Measurements from ENCODE around the gene ABHD2. TPM values are rescaled to one million over a fixed set of nuclear protein-coding genes. Genes with fewer than 3 reads are reported as not detected.

ABHD2 gene
- total and polyA plus RNA-seq, 12 donors, result 5.6 to 316 (median 135) TPM

DNA sequence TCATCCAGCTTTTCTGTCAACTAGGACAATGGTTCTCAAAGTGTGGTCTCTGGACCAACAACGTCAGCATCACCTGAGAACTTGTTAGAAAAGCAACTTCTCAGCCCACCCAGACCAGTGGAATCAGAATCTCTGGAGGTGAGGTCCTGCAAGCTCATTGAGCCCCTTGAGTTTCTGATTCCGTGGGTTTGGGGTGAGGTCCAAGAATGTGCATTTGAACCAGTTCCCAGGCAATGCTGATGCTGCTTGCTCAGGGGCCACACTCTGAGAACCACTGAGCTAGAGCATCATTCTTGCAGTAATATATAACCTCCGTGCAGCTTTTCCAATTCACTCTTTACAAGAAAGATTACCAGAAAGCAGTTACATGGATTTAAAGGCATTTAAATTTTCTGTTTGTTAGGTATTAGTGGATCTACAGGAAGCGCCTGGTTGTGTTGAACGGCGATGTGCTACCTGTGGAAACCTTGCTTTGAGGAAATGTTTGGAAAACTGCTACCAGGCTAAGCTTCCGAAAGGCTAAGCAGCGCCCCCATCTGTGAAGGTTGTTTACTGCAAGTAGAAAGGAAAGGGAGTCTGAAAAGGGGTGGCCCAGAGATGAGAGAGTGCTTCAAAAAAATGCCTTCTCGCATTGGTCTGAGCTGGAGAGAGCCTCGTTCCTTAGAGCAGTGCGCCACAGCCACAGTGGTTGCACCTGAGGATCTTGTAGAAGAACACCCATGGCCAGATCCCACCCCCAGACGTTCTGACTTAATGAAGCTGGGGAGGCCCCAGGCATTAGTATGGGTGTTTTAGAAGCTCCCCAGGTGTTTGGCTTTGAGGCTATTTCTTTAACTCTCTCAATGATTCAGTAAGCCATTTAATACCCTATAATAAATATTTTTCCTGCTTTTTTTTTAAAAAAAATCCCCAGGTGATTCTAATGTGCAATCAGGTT is 83.1 kb downstream of the ABHD2 start:
- H3K4me1 ChIP-seq (replicated peaks in 1 of 2), result peaks cover 14 to 31% of the 10 kb centered on the region in 2 donors
- intact Hi-C loops (cut with DNase I), result loop anchor here in 1 of 2 donors (10.0 kb wide), 1 partner anchor 87 kb away; the partner anchor contains the start of gene ABHD2
- H3K27ac ChIP-seq, result no peak overlapping the region
- H3K36me3 ChIP-seq (replicated peaks in 1 of 2), result peaks cover 0 to 7% of the 10 kb centered on the region in 2 donors
- WGBS, 4 donors, result 60 to 66% (median 63%) methylated on average over 12 of the region's 12 CpGs
- TF ChIP-seq, protein P1, sequence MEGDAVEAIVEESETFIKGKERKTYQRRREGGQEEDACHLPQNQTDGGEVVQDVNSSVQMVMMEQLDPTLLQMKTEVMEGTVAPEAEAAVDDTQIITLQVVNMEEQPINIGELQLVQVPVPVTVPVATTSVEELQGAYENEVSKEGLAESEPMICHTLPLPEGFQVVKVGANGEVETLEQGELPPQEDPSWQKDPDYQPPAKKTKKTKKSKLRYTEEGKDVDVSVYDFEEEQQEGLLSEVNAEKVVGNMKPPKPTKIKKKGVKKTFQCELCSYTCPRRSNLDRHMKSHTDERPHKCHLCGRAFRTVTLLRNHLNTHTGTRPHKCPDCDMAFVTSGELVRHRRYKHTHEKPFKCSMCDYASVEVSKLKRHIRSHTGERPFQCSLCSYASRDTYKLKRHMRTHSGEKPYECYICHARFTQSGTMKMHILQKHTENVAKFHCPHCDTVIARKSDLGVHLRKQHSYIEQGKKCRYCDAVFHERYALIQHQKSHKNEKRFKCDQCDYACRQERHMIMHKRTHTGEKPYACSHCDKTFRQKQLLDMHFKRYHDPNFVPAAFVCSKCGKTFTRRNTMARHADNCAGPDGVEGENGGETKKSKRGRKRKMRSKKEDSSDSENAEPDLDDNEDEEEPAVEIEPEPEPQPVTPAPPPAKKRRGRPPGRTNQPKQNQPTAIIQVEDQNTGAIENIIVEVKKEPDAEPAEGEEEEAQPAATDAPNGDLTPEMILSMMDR (IDR thresholded peaks at IDR 0.05), result peak; percentile 54 to 72 (median 64)
- TF ChIP-seq POLR2A (IDR thresholded peaks at IDR 0.05), result no peak
- DNase-seq, result peak; percentile 33 to 79 (median 61)
- no peaks in the 10 kb centered on the region for H3K9me3 ChIP-seq (replicated peaks in 1 of 3)
- no peaks in the 10 kb centered on the region for H3K27me3 ChIP-seq
- no peak overlapping the region for H3K4me3 ChIP-seq

- WGBS, 4 donors, result 68 to 75% (median 74%) methylated on average over 2 of the region's 2 CpGs
- intact Hi-C loops (cut with DNase I), result loop anchor here in 1 of 2 donors (10.0 kb wide), 1 partner anchor 88 kb away; the partner anchor contains the start of gene ABHD2
- peak overlapping the region in 1 of 5 donors; percentile 49 for H3K27ac ChIP-seq
Measured at GRCh38 chr15:89172921-89173320, 84.7 kb downstream of the ABHD2 start.

GRCh38 chr15:89174476-89174875 is 86.2 kb downstream of the ABHD2 start:
- Histone ChIP-seq H3K4me1 (replicated peaks in 1 of 2) (peaks cover 7 to 18% of the 10 kb centered on the region in 2 donors), H3K9me3 (replicated peaks in 1 of 3) (no peaks in the 10 kb centered on the region), H3K27ac (no peak overlapping the region), H3K36me3 (replicated peaks in 1 of 2) (peaks cover 0 to 31% of the 10 kb centered on the region in 2 donors), H3K4me3 (no peak overlapping the region), H3K27me3 (no peaks in the 10 kb centered on the region)
- intact Hi-C loops (cut with DNase I), result loop anchor here in 1 of 2 donors (10.0 kb wide), 1 partner anchor 90 kb away; the partner anchor contains the start of gene ABHD2
- peak in 1 of 7 donors; percentile 12 for DNase-seq
- WGBS, 4 donors, result 62 to 70% (median 64%) methylated on average over 5 of the region's 5 CpGs
- TF ChIP-seq, protein P1 (IDR thresholded peaks at IDR 0.05), result no peak
- TF ChIP-seq POLR2A (IDR thresholded peaks at IDR 0.05), result no peak

More at GRCh38 chr15:89172921-89173320, 84.7 kb downstream of the ABHD2 start:
- peak in 1 of 7 donors; percentile 15 for DNase-seq
- no peaks in the 10 kb centered on the region for H3K27me3 ChIP-seq
- no peak overlapping the region for H3K4me3 ChIP-seq
- H3K9me3 ChIP-seq (replicated peaks in 1 of 3), result no peaks in the 10 kb centered on the region
- TF ChIP-seq, protein P1 (IDR thresholded peaks at IDR 0.05), result no peak
- TF ChIP-seq POLR2A (IDR thresholded peaks at IDR 0.05), result no peak
- peaks cover 0 to 20% of the 10 kb centered on the region in 2 donors for H3K36me3 ChIP-seq (replicated peaks in 1 of 2)
- H3K4me1 ChIP-seq (replicated peaks in 1 of 2), result peaks cover 0 to 16% of the 10 kb centered on the region in 2 donors

DNA sequence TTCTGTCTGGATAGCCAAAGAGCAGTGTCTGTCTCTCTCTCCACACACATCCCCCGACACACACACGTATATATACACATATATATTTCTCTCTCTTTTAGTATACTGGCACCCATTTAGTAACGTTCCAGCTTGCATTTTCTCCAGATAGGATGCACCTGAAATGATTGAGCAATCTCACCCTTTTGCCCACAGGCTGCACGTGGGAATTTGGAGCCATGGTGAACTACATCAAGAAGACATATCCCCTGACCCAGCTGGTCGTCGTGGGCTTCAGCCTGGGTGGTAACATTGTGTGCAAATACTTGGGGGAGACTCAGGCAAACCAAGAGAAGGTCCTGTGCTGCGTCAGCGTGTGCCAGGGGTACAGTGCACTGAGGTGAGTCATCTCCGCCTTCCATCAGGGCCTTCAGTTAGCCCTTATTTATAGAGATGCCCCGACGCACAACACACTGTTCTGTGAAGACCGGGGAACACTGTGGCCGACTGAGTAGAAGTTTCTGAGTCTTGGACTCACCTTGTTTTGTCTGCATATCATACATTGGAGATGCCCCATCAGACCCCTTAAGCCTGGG is 87.4 kb downstream of the ABHD2 start:
- TF ChIP-seq, protein P1 (IDR thresholded peaks at IDR 0.05), result no peak
- no peak for TF ChIP-seq POLR2A (IDR thresholded peaks at IDR 0.05)
- Histone ChIP-seq H3K4me1 (replicated peaks in 1 of 2) (peaks cover 7 to 18% of the 10 kb centered on the region in 2 donors), H3K27ac (peak overlapping the region in 1 of 5 donors; percentile 4), H3K4me3 (no peak overlapping the region), H3K36me3 (replicated peaks in 1 of 2) (peaks cover 0 to 34% of the 10 kb centered on the region in 2 donors), H3K27me3 (no peaks in the 10 kb centered on the region), H3K9me3 (replicated peaks in 1 of 3) (no peaks in the 10 kb centered on the region)
- intact Hi-C loops (cut with DNase I), result loop anchor here in 1 of 2 donors (5.0 to 10.0 kb wide), 2 partner anchors 91 to 118 kb away; partner anchors contain the start of gene ABHD2
- WGBS, 4 donors, result 53 to 67% (median 60%) methylated on average over 12 to 13 of the region's 13 CpGs
- peak in 4 of 7 donors; percentile 24 to 49 (median 41) for DNase-seq

All from adrenal gland (tissue), 12 donors.